A673 (cell line): ENCODE measurements around the gene SVIL.

Source experiments
- EZH2 ChIP-seq: fragments of 200-600 bp; sonication (generic); IDR thresholded peaks from 2 replicates; pipeline ENCODE4 v1.6.1; 2017; ENCODE audit warnings: borderline replicate concordance, low read depth, mild to moderate bottlenecking, mixed read lengths, antibody characterized with exemption, low read length; ENCODE audit not compliant: poor library complexity, severe bottlenecking
- TF ChIP-seq, protein P1 (sequence below): fragments of 300-800, 200-600 bp; sonication (generic); conservative IDR thresholded peaks from 2 replicates; pipeline ENCODE4 v1.5.1; 2017; ENCODE audit warnings: low read depth, mild to moderate bottlenecking, antibody characterized with exemption, low read length, moderate library complexity, mixed read lengths

DNA sequence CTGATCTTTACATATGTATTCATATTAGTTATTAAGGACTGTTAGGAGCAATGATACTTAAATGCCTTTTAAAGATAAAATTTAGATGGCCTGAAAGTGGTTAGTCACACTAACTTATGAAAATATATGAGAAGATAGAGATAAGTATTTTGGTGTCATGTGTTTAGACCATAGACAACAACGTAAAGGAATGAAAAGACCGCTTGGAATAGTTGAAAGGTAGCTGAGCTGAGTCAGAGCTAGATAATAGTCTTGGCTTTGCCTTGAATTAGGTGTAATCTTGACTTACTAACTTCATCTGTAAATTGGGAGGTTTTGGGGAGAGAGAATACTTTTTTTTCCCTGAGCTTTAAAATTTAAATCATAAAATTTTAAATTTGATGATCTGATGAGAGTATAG, 218.9 kb downstream of the SVIL start:
- TF ChIP-seq EZH2: no peak
- TF ChIP-seq, protein P1, sequence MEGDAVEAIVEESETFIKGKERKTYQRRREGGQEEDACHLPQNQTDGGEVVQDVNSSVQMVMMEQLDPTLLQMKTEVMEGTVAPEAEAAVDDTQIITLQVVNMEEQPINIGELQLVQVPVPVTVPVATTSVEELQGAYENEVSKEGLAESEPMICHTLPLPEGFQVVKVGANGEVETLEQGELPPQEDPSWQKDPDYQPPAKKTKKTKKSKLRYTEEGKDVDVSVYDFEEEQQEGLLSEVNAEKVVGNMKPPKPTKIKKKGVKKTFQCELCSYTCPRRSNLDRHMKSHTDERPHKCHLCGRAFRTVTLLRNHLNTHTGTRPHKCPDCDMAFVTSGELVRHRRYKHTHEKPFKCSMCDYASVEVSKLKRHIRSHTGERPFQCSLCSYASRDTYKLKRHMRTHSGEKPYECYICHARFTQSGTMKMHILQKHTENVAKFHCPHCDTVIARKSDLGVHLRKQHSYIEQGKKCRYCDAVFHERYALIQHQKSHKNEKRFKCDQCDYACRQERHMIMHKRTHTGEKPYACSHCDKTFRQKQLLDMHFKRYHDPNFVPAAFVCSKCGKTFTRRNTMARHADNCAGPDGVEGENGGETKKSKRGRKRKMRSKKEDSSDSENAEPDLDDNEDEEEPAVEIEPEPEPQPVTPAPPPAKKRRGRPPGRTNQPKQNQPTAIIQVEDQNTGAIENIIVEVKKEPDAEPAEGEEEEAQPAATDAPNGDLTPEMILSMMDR: no peak
